Lower lobe of right lung (tissue), 2 donors: ENCODE data around the gene C19orf67. TPM values are rescaled to one million over a fixed set of nuclear protein-coding genes. Genes with fewer than 3 reads are reported as not detected.

ENCODE experiments used
- ATAC-seq, 2 donors: fragments of 200-7000 bp; cut with Tn5 transposase; one replicate each; pipeline ENCODE4 v1.9.1; 2020 to 2022; ENCODE audit warnings: mild to moderate bottlenecking in 2 of 2, moderate library complexity in 2 of 2
- DNase-seq: peaks from one replicate; pipeline ENCODE4 v3.0.0-alpha.2; 2020
- H3K27ac ChIP-seq: fragments of 200-600 bp; one replicate; pipeline ENCODE4 v1.8.0; 2022
- H3K27me3 ChIP-seq: fragments of 200-600 bp; one replicate; pipeline ENCODE4 v1.8.0; 2022; ENCODE audit warnings: low read depth
- H3K36me3 ChIP-seq: fragments of 200-600 bp; one replicate; pipeline ENCODE4 v1.8.0; 2022; ENCODE audit warnings: mild to moderate bottlenecking
- H3K4me1 ChIP-seq: fragments of 200-600 bp; one replicate; pipeline ENCODE4 v1.8.0; 2022
- H3K4me3 ChIP-seq: fragments of 200-600 bp; one replicate; pipeline ENCODE4 v1.8.0; 2022; ENCODE audit warnings: mild to moderate bottlenecking
- H3K9me3 ChIP-seq: fragments of 200-600 bp; one replicate; pipeline ENCODE4 v1.8.0; 2022
- intact Hi-C: fragments of 100-400 bp; cut with DNase I; formaldehyde crosslinking; loops from one replicate; pipeline ENCODE4 v1.11.0; 2022
- total RNA-seq: library from RNA; stranded (reverse); fragmentation: NEBNext Ultra II Directional; extraction: Animal tissue kit (Norgen Biotek cat#: 25700); gene quantifications from one replicate; pipeline ENCODE4 v1.2.1, GENCODE V29; 2021
- TF ChIP-seq, protein P1 (sequence below): fragments of 200-600 bp; IDR thresholded peaks from one replicate; pipeline ENCODE4 v1.8.0; 2022; ENCODE audit warnings: antibody characterized with exemption, mild to moderate bottlenecking
- donor health status: DM: no; HTN: yes; CAD: no; lungs with severe emphysema.

The C19orf67 gene
- total RNA-seq, 1 donor from 2014 or later, result not detected

- Histone ChIP-seq H3K4me1 (peaks cover 69% of the 10 kb centered on the region), H3K36me3 (no peaks in the 10 kb centered on the region), H3K27me3 (no peaks in the 10 kb centered on the region), H3K4me3 (peak overlapping the region; percentile 78), H3K27ac (peak overlapping the region; percentile 76), H3K9me3 (no peaks in the 10 kb centered on the region)
- DNase-seq (peak; percentile 60), ATAC-seq (no peak)
- intact Hi-C loops, result no loop called here
- TF ChIP-seq, protein P1, sequence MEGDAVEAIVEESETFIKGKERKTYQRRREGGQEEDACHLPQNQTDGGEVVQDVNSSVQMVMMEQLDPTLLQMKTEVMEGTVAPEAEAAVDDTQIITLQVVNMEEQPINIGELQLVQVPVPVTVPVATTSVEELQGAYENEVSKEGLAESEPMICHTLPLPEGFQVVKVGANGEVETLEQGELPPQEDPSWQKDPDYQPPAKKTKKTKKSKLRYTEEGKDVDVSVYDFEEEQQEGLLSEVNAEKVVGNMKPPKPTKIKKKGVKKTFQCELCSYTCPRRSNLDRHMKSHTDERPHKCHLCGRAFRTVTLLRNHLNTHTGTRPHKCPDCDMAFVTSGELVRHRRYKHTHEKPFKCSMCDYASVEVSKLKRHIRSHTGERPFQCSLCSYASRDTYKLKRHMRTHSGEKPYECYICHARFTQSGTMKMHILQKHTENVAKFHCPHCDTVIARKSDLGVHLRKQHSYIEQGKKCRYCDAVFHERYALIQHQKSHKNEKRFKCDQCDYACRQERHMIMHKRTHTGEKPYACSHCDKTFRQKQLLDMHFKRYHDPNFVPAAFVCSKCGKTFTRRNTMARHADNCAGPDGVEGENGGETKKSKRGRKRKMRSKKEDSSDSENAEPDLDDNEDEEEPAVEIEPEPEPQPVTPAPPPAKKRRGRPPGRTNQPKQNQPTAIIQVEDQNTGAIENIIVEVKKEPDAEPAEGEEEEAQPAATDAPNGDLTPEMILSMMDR, result no peak
These were observed 31.5 kb upstream of the C19orf67 start for GRCh38 chr19:14116918-14117578.

DNA sequence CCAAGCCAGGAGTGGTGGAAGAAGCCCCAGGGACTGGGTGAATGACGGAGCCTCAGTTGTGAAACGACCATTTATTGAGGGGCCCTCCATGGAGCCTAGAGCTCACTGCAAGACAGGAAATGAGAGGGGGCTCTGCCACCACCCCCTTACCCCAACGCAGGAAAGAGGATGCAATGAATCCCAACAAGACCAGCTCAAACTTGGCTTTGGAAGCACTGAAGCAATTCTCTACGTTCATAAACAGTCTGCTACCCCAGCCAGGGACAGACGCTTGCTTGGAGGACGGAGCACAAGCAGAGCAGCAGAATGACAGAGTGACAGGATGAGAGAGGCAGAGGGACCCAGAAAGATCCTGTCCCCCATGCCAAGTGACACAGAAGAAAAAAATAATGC is 30.9 kb upstream of the C19orf67 start:
- peak overlapping the region; percentile 78 for H3K4me3 ChIP-seq
- no peak for ATAC-seq
- H3K4me1 ChIP-seq, result peaks cover 74% of the 10 kb centered on the region
- H3K36me3 ChIP-seq, result no peaks in the 10 kb centered on the region
- intact Hi-C loops, result no loop called here
- TF ChIP-seq, protein P1, result no peak
- H3K27me3 ChIP-seq, result no peaks in the 10 kb centered on the region
- peak overlapping the region; percentile 76 for H3K27ac ChIP-seq
- no peak for DNase-seq
- no peaks in the 10 kb centered on the region for H3K9me3 ChIP-seq

GRCh38 chr19:14115756-14116155 is 30.2 kb upstream of the C19orf67 start:
- TF ChIP-seq, protein P1, result no peak
- Histone ChIP-seq H3K4me3 (no peak overlapping the region), H3K27ac (peak overlapping the region; percentile 18), H3K9me3 (no peaks in the 10 kb centered on the region), H3K4me1 (peaks cover 74% of the 10 kb centered on the region), H3K36me3 (no peaks in the 10 kb centered on the region), H3K27me3 (no peaks in the 10 kb centered on the region)
- DNase-seq (no peak), ATAC-seq (no peak)
- intact Hi-C loops, result no loop called here

DNA sequence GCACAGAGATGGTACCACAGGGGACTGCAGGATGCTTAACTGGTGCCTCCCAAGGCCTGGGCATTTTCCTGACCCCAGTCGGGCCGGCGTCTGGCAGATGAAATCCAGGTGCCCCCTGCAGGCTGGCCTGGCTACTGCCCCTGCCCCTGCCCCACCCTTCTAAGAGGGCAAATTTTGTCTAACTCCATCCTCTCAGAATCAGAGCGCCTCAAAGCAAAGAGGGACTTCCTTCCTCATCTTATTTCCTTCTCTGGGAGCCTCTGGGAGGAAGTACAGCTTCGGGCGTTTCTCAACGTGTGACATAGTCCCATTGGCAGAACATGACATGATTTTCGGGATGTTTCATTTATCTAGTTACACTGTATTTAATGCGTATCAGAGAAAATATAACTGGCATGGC is 29.3 kb upstream of the C19orf67 start:
- Histone ChIP-seq H3K4me3 (no peak overlapping the region), H3K36me3 (no peaks in the 10 kb centered on the region), H3K4me1 (peaks cover 68% of the 10 kb centered on the region), H3K9me3 (no peaks in the 10 kb centered on the region), H3K27me3 (no peaks in the 10 kb centered on the region), H3K27ac (peak overlapping the region; percentile 5)
- ATAC-seq, result peak; percentile 0 to 3
- peak; percentile 82 for DNase-seq
- TF ChIP-seq, protein P1, result peak; percentile 58
- intact Hi-C loops, result no loop called here

- H3K9me3 ChIP-seq, result no peaks in the 10 kb centered on the region
- DNase-seq, result no peak
- H3K27me3 ChIP-seq, result no peaks in the 10 kb centered on the region
- peaks cover 64% of the 10 kb centered on the region for H3K4me1 ChIP-seq
- intact Hi-C loops, result no loop called here
- H3K27ac ChIP-seq, result peak overlapping the region; percentile 5
- H3K36me3 ChIP-seq, result peaks cover 2% of the 10 kb centered on the region
- TF ChIP-seq, protein P1, result no peak
- no peak for ATAC-seq
- no peak overlapping the region for H3K4me3 ChIP-seq
These were observed 28.9 kb upstream of the C19orf67 start for GRCh38 chr19:14114439-14114838.
